HuH-7 (cell line): ENCODE data around the gene RNF151.
A peak's percentile ranks its signal among the peaks of the same experiment; 100 is the strongest.
"Not testable (repeated sequence)": the region's sequence is repeated elsewhere in the genome, so short reads cannot be mapped to it uniquely, and the experiment has no call there.

Source experiments
- DNase-seq: peaks from one replicate; pipeline ENCODE4 v3.0.0; 2011; ENCODE audit warnings: low spot score

The RNF151 gene, protein sequence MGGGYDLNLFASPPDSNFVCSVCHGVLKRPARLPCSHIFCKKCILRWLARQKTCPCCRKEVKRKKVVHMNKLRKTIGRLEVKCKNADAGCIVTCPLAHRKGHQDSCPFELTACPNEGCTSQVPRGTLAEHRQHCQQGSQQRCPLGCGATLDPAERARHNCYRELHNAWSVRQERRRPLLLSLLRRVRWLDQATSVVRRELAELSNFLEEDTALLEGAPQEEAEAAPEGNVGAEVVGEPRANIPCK

DNA sequence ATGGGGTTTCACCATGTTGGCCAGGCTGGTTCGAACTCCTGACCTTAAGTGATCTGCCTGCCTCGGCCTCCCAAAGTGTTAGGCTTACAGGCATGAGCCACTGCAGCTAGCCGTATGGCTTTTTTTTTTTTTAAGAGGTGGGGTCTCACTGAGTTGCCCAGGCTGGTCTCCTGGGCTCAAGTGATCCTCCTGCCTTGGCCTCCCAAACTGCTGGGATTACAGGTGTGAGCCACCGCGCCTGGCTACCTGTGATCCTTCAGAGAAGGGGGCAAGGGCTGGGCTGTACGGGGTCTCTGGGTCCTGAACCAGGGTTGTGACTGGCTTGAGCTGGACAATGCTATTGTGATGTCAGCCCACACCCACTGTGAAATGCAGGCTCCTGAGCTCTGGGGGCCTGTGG, at the start of gene RNF151:
Gene RNF151 (plus strand): TSS at position 397 of the 400 bp plus-strand sequence. CDS start 26 bp downstream, outside the sequence.
- DNase-seq: no peak

DNA sequence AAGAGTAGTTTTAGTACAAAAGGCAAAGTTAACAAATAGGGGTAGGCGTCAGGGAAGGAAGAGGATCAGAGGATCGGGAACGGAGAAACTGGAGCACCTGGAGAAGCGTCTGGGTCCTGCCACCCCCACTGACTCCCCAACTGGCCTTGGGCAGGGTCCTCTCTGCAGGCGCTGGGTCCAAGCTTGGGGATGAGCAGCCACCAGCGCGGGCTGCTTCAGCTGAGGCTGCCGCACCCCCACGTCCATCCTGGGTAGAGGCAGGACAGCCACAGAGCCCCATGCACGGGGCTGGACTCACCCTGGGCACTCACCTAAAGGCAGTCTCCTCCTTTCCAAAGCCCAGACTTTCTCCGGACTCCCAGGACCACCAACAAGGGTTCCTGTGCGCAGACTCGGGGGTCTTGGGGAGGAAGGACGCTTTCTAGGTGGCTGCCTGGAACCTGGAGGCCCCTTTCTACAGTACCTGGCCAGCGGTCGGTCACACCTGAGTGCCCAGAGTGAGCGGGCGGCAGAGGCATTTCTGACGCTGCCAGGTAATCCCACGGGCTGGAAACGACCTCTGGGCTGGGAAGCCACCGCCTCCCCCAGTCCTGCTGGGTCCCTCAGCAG, 49.5 kb upstream of the RNF151 start:
- DNase-seq: no peak

DNA sequence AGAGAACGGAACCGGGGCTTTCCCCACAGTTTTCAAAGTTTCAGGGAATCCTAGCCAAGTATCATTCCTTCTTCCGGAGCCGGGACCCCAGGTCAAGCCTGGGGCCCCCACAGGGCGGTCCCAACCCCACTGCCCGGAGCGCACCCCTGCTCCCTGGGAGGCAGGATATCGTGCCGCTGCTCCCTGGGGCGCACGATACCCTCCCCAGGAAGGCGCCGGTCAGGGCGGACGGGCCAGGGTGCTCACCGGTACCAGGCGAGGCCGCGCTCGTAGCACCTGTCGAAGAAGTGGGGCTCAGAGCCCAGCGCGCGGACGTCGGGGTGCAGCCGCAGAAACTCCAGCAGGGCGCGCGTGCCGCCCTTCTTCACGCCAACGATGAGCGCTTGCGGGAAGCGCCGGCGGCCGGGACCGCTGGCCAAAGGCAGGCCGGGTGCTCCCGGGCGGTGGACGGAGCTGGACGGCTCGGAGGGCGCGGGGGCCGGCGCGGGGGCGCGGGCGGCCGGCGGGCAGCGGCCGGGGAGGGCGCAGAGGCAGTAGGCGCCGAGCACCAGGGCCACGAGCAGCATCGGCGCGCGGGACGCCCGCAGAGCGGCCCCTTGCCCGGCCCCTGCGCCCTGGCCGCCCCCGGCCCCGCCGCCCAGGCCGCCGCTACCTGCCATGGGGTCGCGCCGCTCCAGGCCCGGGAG, 48.8 kb upstream of the RNF151 start:
- DNase-seq: no peak

DNA sequence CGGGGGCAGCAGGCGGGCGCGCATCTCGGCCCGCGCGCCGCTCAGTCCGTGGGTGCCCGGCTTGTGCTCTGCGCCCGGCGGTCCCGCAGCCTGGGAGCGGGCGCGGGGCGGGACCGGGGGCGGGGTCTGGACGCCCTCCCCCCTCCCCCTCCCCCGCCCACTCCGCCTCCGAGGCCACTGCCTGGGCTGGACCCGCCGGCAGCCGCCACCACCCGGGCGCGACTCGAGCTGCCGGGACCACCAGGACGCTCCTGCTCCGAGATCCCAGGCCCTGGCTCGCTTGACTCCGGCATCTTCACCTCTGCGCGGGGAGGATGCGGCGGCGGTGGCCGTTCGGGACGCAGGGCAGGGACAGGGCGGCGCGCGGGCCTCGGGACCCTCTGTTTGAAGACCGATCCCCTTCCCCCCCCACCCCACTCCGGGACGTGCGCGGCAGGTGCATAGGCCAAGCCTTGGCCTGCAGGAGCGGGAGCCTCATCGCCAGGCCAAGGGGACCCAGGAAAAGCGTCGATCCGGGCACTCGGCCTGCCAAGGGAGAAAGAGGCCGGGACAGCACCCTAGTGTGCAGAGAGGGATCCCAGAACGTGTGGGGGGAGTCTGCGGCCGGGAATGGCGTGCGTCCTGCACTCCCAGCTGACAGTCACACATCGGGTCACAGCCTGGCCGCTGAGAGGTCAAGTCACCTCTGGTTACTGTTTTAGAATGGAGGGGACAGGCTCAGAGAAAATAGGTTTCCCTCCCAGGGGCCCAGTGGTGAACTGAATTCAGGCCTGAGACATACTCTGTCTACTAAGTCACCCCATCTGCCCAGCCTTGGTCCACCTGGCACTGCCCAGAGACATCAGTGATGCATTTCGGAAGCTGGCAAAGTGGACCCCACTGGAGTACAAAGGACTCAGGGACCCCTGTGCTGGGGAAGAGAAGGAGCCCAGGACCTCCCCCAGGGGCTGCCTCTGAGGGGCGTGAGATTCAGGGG, 48.0 kb upstream of the RNF151 start, which contains the start of gene HS3ST6:
Gene HS3ST6 (minus strand): TSS at position 65 of the 976 bp plus-strand sequence. CDS start 92 bp downstream, outside the sequence.
- peak; percentile 63 for DNase-seq

DNA sequence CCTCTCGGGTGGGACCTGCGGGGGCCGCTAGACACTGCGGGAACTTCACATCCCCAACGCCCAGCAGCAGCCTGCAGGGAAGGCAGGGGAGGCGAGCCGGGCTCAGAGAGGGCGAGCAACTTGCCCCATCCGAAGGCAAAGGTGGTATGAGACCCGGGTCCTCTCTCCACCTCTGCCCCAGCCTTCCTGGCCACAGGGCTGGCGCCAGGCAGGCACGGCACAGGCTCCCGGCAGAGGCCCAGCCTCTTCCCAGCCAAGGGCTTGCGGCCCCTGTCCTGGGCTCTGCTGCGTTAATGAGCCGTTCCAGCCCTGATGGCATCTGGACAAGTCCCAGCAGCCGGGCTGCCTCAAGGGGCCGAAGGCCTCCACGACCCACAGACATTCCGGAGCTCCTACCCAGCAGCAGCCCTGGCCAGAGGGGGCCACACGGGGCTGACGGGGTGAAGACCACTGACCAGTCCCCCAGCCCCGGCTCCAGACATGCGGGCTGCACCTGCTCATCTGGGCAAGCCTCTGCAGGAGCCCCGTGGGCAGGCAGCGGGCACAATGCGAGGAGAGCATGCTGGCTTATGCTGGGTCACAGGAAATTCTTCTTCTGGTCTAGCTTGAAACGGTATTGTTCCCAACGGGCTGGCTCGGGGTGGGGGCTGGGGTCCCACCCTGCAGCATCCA, 47.2 kb upstream of the RNF151 start:
- DNase-seq: no peak

DNA sequence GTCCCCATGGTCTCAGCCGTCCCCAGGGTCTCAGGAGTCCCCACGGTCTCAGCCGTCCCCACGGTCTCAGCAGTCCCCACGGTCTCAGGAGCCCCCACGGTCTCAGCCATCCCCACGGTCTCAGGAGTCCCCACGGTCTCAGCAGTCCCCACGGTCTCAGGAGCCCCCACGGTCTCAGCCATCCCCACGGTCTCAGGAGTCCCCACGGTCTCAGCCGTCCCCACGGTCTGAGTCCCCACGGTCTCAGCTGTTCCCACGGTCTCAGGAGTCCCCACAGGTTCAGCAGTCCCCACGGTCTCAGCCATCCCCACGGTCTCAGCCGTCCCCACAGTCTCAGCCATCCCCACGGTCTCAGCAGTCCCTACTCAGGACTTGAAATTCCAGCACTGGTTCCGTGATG, 46.5 kb upstream of the RNF151 start:
- DNase-seq: not testable (repeated sequence)

DNA sequence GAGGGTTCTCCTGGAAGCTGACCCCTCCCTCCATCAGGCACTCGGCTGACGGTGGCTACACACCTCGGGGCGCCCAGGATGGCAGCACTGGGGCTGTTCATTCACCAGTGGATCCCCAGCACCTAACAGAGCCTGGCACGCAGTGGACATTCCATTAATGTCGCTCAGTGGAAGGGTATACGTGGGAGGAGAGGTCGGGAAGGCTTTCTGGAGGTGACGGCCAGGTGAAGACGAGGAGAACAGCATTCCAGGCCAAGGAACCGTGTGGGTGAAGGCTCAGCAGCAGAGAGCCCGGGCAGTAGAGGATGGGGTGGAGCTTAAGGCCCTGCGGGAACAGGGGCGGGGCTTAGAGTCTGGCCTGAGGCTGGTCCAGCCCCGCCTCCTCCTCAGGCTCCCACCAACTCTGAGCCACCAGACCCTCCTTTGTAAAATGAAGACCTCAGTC, 45.9 kb upstream of the RNF151 start:
- DNase-seq: no peak

DNA sequence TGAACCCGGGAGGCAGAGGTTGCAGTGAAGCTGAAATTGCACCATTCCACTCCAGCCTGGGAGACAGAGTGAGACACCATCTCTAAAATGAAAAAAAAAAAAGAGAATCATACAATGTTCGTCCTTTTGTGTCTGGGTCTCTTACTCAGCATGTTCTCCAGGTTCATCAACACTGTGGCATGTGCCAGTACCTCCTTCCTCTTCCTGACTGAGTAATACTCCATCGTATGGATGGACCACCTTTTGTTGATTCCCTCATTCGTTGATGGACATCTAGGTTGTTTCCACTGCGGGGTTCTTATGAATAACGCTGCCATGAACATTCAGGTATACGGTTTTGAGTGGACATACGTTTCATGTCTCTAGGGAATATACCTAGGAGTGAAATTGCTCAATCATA, 44.3 kb upstream of the RNF151 start:
- no peak for DNase-seq

DNA sequence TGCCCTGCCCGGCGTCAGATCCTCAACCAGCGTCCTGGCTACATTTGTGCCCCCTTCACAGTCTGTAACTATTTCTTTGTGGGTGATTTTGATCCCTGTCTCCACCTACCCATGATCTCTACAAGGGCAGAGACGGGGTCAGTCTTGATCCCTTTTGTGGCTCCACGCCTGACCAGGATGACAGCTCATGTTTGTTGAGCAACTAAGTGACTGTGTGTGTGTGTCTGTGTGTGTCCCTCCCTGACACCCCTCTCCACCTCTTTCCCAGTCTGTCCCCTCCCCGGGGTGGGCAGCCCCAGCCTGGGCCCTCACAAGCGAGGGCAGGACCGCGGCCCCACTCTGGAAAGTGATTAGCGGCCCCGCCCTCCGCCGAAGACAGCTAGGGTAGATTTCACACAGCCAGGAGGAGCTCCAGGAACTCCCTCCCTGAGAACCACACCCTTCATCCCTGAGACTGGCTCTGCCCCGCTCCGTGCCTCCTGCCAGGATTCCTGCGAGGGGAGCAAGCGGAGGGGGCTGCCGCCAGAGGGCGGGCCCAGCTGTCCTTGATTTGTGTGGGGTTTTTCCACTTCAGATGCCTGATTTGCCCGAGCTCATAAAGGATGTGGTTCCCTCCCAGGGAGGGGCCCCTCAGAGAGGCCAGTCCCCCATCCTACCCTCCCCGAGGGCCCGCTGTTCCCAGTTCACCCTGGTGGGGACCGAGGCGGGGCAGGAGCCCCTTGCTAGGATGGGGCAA, 43.2 kb upstream of the RNF151 start:
- DNase-seq: peak; percentile 78

DNA sequence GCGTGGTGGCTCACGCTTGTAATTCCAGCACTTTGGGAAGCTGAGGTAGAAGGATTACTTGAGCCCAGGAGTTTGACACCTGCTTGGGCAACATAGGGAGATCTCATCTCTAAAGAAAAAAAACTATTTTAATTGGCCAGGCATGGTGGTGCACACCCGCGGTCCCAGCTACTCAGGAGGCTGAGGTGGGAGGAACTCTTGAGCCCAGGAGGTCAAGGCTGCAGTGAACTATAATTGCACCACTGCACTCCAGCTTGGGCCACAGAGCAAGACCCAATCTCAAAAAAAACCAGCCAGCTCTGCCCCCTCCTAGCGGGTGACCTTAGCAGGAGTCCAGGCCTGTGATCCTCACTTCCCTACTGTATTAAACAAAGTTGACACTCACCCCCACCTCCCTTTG, 42.6 kb upstream of the RNF151 start:
- DNase-seq: no peak

DNA sequence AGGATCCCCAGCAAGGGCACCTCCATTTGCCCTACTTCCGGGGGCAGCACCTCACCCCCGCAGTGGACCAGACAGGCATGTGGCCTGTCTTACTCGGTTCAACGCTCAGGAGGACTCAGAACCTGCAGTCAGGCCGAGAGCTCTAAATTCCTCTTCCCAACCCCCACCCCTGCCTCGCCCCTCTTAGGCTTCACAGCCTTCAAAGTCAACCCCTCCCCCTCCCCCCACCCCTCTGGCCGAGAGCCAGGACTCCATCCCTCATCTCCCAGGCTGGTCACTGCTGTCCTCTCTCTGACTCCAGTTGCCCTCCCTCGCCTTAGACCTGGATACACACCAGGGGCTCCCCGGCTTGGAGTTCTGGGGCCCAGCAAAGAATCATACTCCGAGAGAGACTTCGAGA, 40.4 kb upstream of the RNF151 start:
- DNase-seq: no peak

DNA sequence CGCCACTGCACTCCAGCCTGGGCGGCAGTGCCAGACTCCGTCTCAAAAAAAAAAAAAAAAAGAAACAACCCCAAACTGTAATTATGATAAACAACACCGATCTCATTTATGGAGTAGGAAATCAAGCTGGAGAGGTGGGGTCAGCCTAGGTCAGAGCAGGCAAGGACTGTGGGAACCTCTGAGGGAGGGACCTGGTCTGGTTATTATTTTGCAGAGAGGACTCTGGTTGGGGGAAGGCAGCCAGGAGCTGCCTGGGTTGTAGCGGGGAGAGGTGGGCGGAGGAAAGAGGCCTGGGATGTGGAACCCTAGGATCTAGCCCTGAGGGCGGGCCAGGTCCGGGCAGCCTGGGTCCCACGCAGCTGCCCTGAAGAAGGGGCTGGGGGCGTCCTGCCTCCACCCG, 37.6 kb upstream of the RNF151 start:
- peak; percentile 72 for DNase-seq

DNA sequence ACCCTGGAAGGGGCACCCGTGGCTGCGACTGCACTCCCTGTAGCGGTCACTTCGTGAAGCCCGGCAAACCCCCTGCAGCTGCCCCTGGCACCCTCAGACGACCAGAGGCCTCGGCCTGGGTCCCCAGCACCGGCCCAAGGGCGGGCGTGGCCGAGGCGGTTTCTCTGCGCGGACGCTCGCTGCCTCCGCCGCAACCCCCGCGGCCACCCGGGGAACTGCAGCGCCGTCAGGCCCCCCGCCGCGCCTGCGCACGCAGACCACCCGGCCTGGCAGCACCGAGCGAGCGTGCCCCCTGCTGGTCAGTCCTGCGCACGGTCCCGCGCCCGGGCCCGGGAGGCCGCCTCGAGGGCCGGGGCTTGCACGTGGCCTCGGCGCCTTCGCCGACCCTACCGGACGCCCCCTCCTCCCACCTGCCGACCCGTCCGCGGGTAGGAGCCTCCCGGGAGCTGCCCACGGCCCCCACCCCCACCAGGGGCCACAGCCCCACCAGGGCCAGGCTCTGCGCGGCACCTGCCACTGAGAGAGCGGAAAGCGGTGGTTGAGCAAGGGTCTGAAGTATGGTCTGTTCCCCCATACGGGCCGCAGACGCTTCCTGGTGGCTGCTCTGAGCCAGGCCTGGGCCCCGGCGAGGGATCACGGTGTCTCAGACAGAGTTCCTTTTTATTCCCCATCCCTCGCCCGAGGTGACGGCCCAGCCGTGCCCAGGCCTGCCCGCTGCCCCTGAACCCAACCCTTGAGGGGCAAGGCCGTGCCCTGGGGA, 36.9 kb upstream of the RNF151 start:
- peak; percentile 93 for DNase-seq

DNA sequence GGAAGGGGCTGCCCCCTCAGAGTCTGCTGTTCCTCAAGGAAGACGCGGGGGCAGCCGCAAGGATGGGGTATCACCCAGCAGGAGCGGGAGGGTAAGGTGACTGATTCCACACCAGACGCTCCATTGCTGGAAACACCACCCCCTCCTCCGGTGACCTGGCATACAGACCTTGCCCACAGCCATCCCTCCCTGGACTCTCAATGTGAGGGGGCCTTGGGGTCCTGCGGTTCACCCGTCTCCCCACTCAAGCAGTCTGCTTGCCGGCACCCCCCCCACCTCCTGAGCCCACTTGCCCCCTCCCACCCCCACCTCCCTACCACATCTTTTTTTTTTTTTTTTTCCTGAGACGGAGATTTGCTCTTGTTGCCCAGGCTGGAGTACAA, 36.3 kb upstream of the RNF151 start:
- DNase-seq: no peak

DNA sequence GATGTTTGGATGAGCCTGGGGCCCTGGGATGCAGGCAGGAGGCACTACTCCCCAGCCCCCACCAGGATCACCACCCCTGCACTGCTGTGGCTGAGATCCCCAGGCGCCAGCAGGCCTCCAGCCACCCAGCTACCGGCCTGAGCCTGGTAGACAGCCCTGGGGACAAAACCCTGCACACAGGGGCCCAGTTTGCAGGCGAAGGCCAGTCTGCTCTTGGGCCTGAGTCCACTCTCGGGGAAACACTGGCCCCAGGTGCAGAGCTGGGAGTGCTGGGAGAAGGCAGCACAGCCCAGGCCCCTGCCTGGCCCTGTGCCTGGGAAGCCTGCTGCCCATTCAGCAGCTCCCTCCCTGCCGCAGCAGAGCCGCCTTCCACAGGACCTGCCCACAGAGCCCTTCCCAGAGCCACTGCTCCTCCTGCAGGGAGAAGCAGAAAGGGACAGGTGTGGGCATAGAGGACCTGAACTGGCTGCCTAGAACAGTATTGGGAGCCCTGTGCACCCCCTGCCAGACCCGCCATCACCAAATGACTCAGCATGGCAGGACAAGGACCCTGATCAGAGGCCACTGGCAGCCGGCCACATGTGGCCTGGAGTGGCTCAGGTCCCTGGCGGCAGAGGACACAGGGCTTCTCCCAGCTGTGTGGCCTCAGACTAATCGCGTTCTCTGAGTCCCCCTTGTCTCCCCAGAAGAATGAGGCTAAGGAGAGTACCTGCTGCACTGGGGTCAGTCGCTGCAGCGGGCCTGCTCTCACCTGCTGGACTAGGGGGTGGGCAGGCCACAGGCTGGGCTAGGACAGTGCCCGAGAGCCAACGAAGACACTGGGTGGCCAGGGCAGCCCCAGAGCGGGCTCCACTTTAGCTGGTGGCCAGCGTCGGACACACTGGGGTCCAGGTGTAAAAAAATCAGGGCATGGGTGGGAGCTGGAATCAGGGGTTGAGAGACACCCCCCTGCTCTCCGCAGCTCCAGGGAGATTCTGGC, 34.3 kb upstream of the RNF151 start:
- DNase-seq: no peak

DNA sequence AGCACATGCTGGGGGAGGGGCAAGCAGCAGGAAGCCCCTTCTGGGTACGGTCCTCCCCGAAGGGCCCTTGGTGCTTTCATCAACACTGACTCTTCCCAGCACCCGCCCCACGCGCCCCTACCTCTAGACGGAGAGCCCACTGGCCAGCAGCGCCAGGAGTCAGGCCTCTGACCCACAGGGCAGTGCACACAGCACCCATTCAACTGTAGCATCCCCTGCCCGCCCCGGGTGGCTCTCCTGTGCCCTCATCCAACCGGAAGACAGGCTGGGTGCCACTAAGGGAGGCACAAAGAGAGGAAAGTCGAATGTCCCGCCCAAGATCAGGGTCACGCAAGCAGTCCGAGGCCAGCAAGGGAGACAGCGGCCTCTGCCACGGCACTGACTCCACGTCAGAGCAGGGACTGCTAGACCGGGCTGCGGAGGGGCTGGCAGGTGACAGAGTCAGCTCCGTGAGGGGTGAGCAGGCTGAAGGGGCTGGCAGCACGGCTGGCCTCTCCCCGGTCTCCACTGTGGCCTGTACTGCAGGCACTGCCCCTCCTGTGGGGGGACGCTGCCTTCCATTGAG, 33.5 kb upstream of the RNF151 start:
- no peak for DNase-seq

DNA sequence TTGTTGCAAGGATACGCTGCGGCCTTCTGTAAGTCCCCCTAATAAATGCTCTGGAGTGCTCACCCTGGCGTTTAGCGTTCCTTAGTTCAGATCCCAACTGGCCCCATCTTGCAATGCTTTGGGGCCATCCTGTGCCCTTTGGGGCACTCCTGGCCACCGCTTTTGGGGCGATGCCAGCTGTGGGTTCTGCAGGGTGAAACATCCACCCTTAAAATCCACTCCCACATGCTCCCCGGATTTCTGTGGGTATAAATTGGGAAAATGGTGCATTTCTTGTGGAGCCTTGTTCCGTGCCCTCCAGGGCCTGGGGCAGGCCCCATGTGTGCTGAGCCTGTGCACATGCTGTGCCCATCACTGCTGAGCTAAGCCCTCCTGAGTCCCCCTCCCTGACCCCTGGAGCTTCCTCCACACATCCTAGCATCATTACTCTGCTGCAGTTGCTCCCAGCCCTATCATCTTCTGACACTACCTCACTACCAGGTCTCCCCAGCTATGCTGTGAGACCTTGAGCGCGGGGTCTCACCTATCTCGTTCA, 29.6 kb upstream of the RNF151 start:
- DNase-seq: no peak

DNA sequence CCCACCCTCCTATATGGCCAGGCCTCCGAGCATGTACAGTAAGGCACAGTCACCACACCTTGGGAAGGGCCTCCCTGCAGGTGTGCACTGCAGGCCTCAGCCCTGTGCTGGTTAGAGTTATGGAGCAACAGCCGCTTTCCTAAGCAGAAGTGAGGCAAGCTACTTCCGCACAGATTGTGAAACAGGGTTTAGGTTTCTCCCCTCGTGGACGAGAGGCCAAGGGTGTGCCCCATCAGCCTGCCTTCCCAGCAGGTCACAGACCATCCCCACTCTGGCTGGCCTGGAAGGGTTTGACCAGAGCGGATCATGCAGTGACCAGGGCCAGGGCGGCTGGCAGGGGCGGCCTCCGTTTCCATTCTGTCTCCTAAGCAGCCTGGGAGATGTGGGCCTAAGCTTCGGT, 28.3 kb upstream of the RNF151 start:
- DNase-seq: no peak
